HG03025 (cell line): ENCODE data around the gene SORBS1.

Experiments
- ATAC-seq: cut with Tn5 transposase; IDR thresholded peaks from one replicate; pipeline ENCODE4 v1.9.1; 2021; ENCODE audit warnings: mild to moderate bottlenecking, moderate library complexity; ENCODE audit not compliant: unreplicated experiment, low FRiP score

Gene SORBS1

DNA sequence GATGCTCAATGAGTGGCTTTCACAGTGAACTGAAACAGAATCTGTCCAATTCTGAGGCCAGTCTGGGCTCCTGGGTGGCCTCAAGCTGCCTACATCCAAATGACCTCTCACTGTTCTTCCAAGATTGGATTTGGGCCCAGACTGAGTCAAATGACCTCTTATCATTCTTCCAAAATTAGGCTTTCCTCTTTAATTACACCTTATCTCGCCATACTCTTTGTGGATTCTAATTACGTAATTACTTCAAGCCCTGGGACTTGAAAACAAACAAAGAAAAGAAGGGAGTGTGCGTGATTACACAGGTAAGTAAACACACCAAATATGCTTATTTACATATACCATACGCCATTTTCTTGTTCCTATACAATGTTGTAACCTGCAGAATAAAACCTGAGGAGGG, 18.8 kb downstream of the SORBS1 start:
- ATAC-seq, result no peak

- no peak for ATAC-seq
These were observed 20.6 kb downstream of the SORBS1 start for GRCh38 chr10:95540514-95541052.

DNA sequence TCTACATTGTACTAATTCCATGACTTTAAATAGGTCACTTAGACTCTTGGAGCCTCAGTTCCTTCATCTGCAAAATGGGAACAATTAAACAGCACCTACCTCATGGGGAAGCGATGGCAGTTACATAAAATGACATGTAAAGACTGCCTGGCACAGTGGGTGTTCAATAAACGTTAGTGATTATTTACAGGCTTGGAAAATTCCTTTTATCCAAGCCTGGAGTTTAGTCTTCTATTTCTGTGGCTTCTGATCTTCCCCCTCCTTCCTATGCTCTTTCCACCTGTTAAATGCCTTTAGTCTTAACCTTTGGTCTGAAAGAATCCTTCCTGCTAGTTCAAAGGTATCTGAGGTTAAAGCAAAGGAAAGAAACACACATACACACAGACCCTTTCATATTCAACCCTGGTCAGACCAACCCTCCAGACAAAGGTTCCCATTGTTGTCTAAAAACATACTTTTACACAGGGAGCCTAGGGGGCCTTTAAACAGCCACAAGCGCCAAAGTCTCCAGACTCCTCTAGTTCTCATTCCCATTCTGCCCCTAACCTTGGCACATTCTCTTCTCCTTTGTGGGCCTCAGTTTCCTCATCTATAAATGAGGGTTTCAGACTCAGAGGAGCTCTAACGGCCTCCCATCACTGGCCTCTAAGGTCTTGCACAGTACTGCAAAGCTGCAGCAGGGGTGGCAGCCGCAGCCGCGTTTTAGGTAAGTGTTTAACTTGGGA, 21.4 kb downstream of the SORBS1 start:
- ATAC-seq, result no peak

- no peak for ATAC-seq
These were observed 22.8 kb downstream of the SORBS1 start for GRCh38 chr10:95538412-95538811.

GRCh38 chr10:95537542-95537927, 23.6 kb downstream of the SORBS1 start:
- ATAC-seq, result no peak

- no peak for ATAC-seq
These were observed 24.2 kb downstream of the SORBS1 start for GRCh38 chr10:95536894-95537541.

DNA sequence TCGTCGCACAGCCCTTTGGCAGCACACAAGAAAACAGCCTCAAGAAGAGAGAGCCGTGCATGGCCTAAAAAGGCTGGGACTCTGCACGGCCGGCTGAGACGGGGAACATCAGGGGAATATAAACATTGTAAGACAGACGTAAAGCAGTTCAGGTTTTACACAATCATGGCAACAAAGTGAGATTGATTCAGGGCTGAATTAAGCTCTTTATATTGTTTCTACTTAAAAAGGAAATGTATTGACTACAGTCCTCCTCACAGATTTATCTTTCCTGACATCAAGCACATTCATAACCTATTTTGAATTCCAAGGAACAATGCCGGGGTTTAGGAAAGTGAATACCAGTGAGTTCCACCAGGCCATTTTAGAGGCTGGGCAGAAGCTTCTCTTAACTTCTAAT, 25.2 kb downstream of the SORBS1 start:
- ATAC-seq, result no peak

GRCh38 chr10:95535526-95535925, 25.6 kb downstream of the SORBS1 start:
- ATAC-seq, result no peak

GRCh38 chr10:95533590-95533989, 27.6 kb downstream of the SORBS1 start:
- ATAC-seq, result no peak

DNA sequence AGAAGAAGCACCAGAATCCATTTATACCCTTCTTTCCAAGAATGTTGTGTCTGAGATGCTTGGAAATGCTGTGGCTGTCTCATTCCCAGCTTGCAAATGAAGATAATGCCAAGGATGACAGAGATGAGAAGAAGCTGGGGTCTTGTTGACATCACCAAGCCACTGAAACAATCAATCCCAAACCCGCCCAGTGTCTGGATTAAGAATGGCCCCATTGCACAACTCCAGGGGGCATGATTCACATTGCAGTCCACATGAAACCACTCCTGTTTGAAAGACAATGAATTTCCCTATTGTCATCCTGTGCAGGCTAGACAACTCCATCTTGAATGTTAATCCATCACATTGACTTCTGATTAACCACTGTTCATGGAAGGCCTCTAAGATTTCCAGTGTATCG, 28.6 kb downstream of the SORBS1 start:
- no peak for ATAC-seq

DNA sequence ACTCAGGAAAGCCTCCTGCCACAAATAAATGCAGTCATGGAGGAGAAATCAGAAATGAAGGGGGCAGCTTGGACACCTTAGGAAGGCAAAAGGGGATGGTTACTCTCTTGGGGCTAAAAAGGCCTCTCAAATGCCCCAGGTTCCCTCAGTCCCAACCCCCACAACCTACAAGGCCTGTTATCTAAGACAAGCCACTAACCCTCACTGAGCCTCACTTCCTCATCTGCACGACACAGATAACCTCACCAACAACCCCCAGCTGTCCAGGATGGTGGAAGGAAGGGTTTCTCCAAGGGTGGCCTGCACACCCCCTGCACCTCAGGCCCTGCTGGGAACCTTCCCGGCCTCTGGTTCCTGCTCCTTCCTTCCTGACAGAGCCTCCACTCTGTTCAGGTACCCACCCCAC, 29.2 kb downstream of the SORBS1 start:
- ATAC-seq, result no peak

GRCh38 chr10:95531058-95531809, 29.9 kb downstream of the SORBS1 start:
- ATAC-seq, result no peak

DNA sequence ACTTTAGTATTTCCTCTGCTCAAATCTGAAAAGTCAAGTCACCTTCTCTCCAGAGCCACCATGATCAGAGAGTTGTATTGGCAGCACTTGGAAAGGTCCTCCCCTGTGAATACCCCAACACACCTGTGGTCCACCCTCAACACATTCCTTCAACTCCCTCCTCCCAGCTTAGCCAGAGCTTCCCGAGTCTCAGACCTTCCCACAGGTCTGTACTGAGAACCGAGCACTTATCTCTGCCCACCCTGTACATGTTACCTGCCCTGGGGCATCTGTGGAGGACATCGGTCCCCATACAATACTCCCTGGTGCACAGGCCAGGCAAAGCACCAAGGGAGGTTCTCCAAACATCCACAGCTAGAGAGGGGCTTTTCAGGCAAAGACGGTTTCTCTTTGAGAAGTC, 30.6 kb downstream of the SORBS1 start:
- ATAC-seq, result no peak

- ATAC-seq, result no peak
These were observed 31.1 kb downstream of the SORBS1 start for GRCh38 chr10:95530029-95530428.

DNA sequence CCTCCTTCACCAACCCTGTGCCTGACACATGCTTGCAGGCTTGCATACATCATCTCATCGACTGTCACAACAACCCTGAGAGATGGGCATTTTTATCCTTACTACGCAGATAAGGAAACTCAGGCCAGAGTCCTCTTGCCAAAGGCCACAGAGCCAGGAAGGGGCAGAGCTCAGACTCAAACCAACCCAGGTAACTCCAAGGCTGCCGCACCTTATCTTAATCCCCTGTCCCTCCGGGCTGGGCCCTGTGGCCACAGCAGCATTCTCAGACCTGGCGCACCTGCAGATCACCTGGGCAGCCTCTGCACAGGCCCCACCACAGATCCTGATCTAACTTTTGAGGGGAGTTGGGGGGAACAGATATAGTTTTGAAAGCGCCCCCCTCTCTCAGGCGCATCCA, 35.1 kb downstream of the SORBS1 start:
- no peak for ATAC-seq

DNA sequence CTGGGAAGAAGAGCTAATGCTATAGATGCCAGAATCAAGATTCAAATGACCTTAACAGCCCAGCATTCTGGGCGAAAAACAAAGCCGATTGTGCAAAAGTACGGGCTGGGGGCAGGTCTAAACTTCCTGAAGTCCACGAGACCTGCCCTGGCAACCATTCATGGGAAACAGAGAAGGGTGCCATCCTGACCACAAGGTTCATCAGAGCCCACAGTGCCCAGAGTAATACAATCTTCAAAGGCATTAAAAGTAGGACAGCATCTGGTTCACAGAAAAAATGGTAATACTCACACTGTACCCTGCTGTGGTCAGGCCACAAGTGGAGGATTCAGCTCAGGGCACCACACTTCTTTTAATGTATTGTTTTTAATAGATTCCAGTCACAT, 36.1 kb downstream of the SORBS1 start:
- ATAC-seq, result no peak

DNA sequence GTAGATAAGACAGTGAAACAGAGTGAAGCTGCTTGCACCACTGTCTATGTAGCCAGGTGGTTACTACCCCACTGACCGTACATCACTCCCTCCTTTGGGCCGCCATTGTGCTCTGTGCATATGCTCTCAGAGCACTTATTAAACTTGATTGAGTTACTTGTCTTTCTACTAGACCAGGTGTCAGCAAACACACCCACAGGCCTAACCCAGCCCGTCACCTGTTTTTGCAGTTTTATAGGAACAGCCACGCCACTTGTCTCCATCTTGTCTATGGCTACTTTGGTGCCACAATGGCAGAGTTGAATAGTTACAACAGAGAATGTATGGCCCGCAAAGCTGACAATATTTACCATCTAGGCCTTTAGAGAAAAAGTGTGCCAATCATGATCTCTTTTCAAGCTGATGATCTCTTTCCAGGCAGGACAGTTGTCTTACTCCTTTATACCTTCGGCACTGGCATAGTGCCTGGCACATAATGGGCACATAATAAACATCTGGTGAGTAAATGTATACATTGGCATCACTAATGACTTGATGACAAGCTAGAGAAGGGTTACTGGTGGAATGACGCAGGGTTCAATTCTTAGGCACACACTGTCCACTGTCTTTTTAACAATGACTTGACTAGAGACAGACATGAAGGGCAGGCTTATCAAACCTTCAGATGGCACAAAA, 36.7 kb downstream of the SORBS1 start:
- no peak for ATAC-seq

DNA sequence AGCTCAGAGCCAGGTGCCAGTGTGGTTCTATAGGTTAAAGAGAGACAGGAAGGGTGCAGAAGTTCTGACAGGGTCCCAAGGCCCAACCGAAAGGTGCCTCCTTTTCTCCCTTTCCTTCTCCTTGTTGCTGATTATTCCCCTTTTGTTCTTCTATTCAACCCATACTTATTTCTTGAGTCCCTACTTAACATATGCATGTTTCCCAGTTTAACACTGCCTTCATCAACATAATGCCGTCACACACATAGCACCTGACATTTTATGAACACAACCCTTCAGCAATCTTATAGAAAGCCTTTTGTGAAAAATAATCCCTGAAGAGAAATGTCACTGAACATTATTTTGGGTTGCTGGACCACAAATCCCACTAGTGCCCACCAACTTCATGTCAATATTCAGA, 39.1 kb downstream of the SORBS1 start:
- no peak for ATAC-seq

DNA sequence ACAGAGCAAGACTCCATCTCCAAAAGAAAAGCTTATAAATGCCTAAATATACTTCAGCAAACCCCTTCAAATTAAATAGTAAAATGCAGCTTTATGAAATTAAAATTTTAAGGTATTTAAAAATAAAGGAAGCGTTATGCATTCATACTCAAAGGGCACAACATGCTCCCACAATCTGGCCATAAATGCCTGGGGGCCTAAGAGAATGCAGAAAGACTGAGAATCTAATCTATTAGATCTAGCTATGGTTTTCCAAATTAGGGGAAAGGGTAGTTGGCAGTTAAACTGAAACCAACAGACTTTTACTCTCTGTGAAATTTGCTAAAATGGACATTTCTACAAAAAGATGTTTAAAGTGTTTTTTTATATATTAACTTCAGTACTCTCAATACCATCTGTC, 40.6 kb downstream of the SORBS1 start:
- ATAC-seq, result no peak

DNA sequence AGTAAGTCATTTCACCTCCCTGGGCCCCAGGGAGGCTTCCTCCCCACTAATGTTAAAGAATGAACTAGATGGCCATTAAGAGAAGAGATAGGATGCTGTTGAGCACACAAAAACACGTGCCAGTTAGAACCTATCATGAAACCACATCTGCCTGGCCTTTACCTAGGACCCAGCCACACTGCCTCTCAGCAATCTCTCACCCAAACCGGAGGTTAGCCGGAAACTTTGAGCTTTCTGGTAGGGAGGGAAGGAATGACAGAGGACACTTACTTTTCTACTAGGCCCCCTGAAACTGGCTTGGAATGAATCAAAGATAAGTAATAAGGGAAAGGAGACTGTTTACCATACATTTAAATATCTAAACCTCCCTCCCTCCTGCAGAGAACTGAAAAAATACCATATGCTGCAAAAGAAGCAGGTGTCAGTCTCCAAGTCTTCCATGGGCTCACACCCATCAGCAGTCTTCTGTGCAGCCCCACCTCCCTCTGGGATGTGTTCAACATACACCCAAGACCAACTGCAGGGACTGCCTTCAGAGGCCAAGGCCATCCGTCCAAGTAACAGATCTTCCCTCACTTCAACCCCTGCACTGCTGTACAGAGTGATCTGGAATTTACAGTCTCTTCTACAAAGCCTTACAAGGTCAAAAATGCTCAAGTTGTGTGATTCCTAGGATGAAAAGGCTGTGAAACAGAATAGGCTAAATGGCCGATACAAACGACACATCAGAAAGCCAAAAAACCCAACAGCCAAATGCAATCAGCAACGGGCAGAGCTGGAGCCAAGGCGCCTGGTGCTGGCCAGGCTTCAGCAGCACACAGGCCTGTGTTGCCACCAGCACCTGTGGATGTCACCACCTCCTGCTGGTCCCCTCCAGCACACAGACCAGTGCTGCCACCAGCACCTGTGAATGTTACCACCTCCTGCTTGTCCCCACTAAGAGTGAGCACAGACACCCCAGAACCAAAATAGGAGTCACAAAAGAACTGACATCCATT, 42.4 kb downstream of the SORBS1 start:
- ATAC-seq, result no peak
